Small intestine (tissue), 7 donors: ENCODE data around the gene ATOSB. TPM values are rescaled to one million over a fixed set of nuclear protein-coding genes. Genes with fewer than 3 reads are reported as not detected.

Experiments
- DNase-seq, 2 donors: peaks; one replicate each; pipeline versions ENCODE4 v3.0.0 to v3.0.0-alpha.2; 2013
- FAIRE-seq: peaks from 2 replicates; lab custom pipeline; 2012; peaks lifted over from hg19 to GRCh38; lab: Jason Lieb, UNC
- H3K27ac ChIP-seq, 3 donors: one replicate each; pipeline ENCODE4 v1.5.1; 2013; ENCODE audit warnings: low read length in 2 of 3, mild to moderate bottlenecking in 2 of 3, control low read depth in 1 of 3, inconsistent platforms in 1 of 3, low read depth in 1 of 3, moderate library complexity in 1 of 3
- H3K27me3 ChIP-seq, 3 donors: one replicate each; pipeline ENCODE4 v1.6.1; 2013; ENCODE audit warnings: low read length in 3 of 3, inconsistent platforms in 1 of 3; ENCODE audit not compliant: control insufficient read depth in 3 of 3, insufficient read depth in 3 of 3
- H3K36me3 ChIP-seq, 3 donors: one replicate each; pipeline ENCODE4 v1.6.1; 2013; ENCODE audit warnings: low read length in 3 of 3, inconsistent platforms in 1 of 3, low read depth in 1 of 3, mild to moderate bottlenecking in 1 of 3, moderate library complexity in 1 of 3; ENCODE audit not compliant: control insufficient read depth in 3 of 3, insufficient read depth in 2 of 3
- H3K4me1 ChIP-seq, 3 donors: one replicate each; pipeline ENCODE4 v1.6.1; 2013; ENCODE audit warnings: low read length in 2 of 3, inconsistent platforms in 1 of 3, low read depth in 1 of 3, mild to moderate bottlenecking in 1 of 3, moderate library complexity in 1 of 3; ENCODE audit not compliant: control insufficient read depth in 3 of 3, insufficient read depth in 2 of 3
- H3K4me3 ChIP-seq, 3 donors: one replicate each; pipeline ENCODE4 v1.5.1; 2013; ENCODE audit warnings: low read length in 3 of 3, control low read depth in 1 of 3, inconsistent platforms in 1 of 3, low read depth in 1 of 3, mild to moderate bottlenecking in 1 of 3, moderate library complexity in 1 of 3
- H3K9me3 ChIP-seq, 2 donors: one replicate each; pipeline ENCODE4 v1.6.1; 2013; ENCODE audit warnings: low read depth in 1 of 2, low read length in 1 of 2; ENCODE audit not compliant: control insufficient read depth in 2 of 2, insufficient read depth in 1 of 2
- WGBS, 3 donors: extraction: QIAGEN DNeasy Blood & Tissue Kit; methylation state at CpG; one replicate each; pipeline ENCODE4 v1.1.7; 2013; 5-methylcytosine and 5-hydroxymethylcytosine counted together
- polyA plus RNA-seq, 4 donors: library from polyadenylated mRNA; stranded (reverse) in 3 of 4; unstranded in 1 of 4; fragments of 200-250 nt in 3 of 4; fragments of 120-200 nt in 1 of 4; gene quantifications; one replicate each; pipeline versions ENCODE4 v1.2.1 to v1.2.3, GENCODE V29; 2013
- donor health status: healthy with polysubstance abuse.
- donor health status: control.
- donor health status: control.
- donor health status: Bipolar disorder and iron deficiency.
- donor health status: healthy.

The ATOSB gene
- polyA plus RNA-seq, 4 donors: 9.6 to 20.1 (median 14.5) TPM

DNA sequence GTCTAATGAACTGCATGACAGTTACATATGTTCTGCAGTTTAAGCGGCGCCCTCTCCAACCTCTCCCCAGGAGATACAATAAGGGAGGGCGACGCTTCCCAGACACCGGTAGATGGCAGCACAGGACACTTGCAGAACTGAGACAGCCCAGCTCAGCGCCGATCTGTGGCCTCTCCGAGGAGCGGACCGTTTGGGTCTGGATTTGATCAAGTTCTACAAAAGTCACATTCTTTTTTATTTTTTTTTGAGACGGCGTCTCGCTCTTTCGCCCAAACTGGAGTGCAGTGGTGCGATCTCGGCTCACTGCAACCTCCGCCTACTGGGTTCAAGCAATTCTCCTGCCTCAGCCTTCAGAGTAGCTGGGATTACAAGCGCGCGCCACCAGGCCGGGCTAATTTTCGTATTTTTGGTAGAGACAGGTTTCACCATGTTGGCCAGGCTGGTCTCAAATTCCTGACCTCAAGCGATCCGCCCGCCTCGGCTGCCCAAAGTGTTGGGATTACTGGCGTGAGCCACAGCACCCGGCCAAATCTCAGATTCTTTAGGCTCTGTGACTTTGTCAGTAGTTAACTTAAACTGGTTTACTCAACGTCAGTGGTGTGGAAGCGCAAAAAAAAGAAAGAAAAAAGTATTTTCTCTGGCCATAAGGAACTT lies 1.4 kb upstream of the ATOSB start:
- no peaks in the 10 kb centered on the region for H3K36me3 ChIP-seq
- H3K4me3 ChIP-seq: peak overlapping the region in 2 of 3 donors; percentile 52 to 73
- H3K9me3 ChIP-seq: no peaks in the 10 kb centered on the region
- no peak for FAIRE-seq
- H3K4me1 ChIP-seq: peaks cover 5 to 35% (median 13%) of the 10 kb centered on the region in 3 donors
- DNase-seq: peak; percentile 94 to 96
- no peaks in the 10 kb centered on the region for H3K27me3 ChIP-seq
- WGBS, 3 donors: 25 to 33% (median 32%) methylated on average over 30 of the region's 30 CpGs
- H3K27ac ChIP-seq: peak overlapping the region in 2 of 3 donors; percentile 86 to 92

DNA sequence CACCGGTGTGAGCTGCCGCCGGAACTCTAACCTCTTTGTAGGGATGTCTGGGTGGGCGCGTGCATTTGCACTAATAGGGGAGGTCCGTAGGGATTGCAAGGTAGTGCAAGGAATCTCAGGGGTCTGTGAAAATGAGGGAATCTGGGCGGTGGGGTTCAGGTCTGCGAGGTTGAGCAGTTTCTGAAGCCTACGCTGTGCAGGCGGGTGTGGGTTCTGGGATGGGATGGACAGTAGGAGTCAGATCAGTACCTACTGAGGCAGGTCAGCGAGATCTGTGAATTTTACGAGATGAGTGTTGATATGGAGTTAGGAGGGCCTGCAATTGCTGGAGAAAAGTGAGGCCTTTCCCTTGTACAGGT lies 856 bp upstream of the ATOSB start:
- Histone ChIP-seq H3K4me3 (peak overlapping the region in 2 of 3 donors; percentile 52 to 73), H3K36me3 (no peaks in the 10 kb centered on the region), H3K27ac (peak overlapping the region; percentile 34 to 92 (median 86)), H3K4me1 (peaks cover 7 to 39% (median 15%) of the 10 kb centered on the region in 3 donors), H3K27me3 (no peaks in the 10 kb centered on the region), H3K9me3 (no peaks in the 10 kb centered on the region)
- no peak for DNase-seq
- FAIRE-seq: no peak
- WGBS, 3 donors: 0 to 1% (median 1%) methylated on average over 12 of the region's 12 CpGs

DNA sequence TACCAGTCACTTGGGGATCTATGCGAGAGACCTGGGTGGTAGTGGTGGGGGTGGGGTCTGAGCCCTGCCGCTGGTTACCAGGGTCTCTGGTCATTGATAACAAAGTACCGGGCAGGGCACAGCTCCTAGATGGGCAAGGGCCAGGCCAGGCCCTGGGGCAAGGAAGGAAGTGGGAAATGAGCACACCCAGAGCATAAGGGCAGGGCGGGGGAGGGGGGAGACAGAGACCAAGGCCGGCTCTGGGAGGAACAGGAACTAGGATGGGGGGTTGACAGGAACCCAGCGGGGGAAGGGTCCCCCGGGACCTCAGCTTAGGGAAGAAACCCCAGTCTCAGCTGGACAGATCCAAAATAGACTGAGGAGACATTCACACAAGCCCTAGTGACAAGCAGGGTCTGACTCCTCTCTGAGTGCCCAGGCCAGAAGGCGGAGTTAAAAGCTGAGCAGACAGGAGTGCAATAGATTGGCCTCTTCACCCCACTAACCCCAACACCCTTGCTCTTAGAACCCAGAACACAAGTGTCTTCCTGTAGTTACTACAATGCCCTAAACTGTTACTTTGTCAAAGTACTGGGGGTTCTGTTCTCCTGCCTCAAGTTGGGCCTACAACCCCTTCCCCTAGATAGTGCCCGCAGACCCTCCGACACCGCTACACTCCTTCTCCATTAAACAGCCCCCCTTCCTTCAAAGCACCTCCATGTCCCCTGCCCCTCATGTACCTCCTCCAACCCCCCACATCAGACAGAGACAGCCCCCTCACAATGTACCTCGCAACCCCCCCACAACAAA lies 628 bp downstream of the ATOSB start:
- Histone ChIP-seq H3K36me3 (peaks cover 0 to 3% (median 0%) of the 10 kb centered on the region in 3 donors), H3K9me3 (no peaks in the 10 kb centered on the region), H3K4me3 (peak overlapping the region; percentile 14 to 73 (median 52)), H3K27ac (peak overlapping the region; percentile 83 to 92 (median 86)), H3K27me3 (no peaks in the 10 kb centered on the region), H3K4me1 (peaks cover 10 to 48% (median 23%) of the 10 kb centered on the region in 3 donors)
- WGBS, 3 donors: 8 to 11% (median 8%) methylated on average over 12 of the region's 12 CpGs
- FAIRE-seq: no peak
- peak; percentile 65 to 74 for DNase-seq

DNA sequence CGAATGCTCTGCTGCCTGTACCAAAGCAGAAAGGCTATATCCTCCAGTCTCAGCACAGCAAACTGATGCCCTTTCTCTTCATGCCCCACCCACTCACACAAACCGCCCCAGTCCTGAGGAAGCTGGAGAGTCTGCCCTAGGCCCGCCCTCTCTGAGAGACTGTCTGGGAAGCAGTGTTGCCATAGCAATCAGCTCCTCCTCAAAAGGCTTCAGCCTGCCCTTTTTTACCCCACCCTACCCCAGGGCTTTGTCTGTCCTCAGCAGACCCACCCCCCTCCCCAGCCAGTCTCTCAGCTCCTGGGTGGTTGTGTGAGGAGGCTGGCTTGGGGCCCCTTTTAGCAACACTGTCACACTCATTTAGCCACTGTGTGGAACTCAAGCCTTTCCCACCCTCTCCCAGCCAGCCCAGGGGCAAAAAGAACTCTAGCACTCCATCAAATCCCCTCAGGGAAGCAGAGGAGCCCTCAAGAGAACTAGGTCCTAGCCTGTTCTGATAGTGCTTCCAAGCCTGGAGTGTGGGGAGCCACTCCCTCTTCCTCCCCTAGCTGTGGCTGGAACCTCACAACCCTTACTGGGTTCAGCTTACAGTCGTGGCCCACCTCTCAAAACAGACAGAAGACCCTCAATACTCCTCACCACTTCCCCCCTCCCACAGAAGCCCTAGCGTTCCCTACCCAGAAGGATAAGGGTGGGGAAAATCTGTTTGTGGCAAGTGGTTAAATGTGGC lies 1.4 kb downstream of the ATOSB start:
- peak; percentile 78 to 80 for DNase-seq
- peaks cover 10 to 48% (median 23%) of the 10 kb centered on the region in 3 donors for H3K4me1 ChIP-seq
- no peaks in the 10 kb centered on the region for H3K9me3 ChIP-seq
- no peaks in the 10 kb centered on the region for H3K27me3 ChIP-seq
- peak overlapping the region; percentile 83 to 92 (median 86) for H3K27ac ChIP-seq
- peaks cover 0 to 3% (median 0%) of the 10 kb centered on the region in 3 donors for H3K36me3 ChIP-seq
- no peak for FAIRE-seq
- 2 to 9% (median 8%) methylated on average over 5 of the region's 5 CpGs for WGBS, 3 donors
- H3K4me3 ChIP-seq: peak overlapping the region in 2 of 3 donors; percentile 52 to 73

DNA sequence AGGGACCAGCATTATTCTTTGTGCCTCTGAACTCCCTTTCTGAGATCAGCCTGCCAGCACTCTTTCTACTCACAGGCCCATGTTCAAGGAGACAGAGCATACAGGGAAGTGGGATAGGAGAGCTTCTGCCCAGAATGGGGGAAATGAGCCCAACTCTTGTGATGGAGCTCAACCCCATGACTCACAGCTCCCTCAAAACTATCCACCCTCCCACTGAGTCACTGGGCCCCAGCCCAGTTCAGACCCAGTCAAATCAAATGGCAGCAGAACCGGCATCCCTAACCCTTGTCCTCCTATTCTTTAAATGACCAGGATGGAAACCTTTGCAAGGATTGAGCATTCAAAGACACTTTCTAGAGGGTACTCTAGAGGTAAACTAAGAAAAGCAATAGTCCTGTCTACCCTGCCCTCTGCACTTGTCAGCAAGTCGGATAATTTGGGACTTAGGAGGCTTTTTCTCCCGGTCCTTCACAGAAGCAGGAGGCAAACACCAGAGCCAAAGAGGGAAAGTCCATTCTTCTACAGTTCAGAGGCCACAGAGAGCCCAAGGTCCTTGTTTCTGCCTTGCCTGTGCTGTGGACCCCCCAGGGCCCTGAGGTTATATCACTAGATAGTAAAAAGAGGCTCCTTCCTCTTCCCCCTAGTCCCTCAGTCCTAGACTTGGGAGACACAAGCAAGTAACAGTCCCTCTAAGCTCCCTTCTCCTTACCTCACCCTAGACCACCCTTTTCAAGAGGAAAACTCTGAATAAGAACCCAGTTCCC lies 3.2 kb downstream of the ATOSB start:
- Histone ChIP-seq H3K4me3 (no peak overlapping the region), H3K27ac (peak overlapping the region; percentile 4 to 83 (median 34)), H3K27me3 (no peaks in the 10 kb centered on the region), H3K4me1 (peaks cover 10 to 48% (median 23%) of the 10 kb centered on the region in 3 donors), H3K9me3 (no peaks in the 10 kb centered on the region), H3K36me3 (peaks cover 0 to 18% (median under 1%) of the 10 kb centered on the region in 3 donors)
- no peak for FAIRE-seq
- WGBS, 3 donors: 61 to 79% (median 71%) methylated on average over 3 of the region's 3 CpGs
- no peak for DNase-seq

DNA sequence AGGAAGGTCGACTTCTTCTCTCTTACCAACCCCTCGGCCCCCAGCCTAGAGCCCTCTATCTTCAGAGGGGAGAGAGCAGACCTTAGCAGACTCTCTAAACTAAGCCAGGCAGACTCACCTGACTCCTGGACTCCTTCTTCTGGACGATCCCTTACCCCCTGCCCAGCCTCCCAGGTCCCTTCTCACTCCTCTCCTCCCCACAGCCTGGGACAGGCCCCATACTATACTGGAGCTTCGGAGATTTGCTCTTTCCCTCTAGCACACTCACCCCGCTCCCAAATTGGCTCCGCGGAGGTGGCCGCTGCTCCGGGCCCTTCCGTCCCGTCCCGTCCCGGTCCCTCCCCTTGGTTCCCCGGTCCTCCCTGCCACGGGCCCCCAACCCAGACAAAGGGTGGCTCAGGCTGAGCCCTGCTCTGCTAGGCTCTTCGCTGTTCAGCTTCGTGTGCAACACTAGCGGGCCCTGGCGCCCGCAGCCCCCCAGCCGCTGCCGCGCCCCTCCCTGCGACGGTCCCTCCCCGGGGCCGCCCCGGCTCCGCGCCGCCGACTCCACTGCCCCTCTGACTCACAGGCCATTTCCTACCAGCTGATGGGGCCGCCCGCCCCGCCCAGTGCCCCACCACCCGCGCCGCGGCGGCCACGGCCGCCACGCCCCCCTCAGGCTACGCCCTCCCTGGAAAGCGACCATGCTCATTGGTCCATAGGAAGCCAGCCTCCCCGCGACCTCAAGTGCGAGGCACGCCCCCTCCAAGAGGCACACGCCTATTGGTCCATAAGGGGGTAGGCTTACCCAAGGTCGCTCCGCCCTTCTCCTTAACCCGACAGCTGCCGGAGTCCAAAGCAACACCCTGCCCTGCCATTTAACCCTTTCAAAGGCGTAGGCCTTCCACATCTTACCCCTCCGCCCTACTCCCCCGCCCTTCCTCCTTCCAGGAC lies 4.4 kb downstream of the ATOSB start:
- FAIRE-seq: no peak
- 2 to 3% (median 2%) methylated on average over 36 to 57 of the region's 57 CpGs for WGBS, 3 donors
- Histone ChIP-seq H3K27ac (peak overlapping the region; percentile 78 to 83 (median 80)), H3K36me3 (peaks cover 3 to 30% (median 10%) of the 10 kb centered on the region in 3 donors), H3K4me1 (peaks cover 10 to 44% (median 23%) of the 10 kb centered on the region in 3 donors), H3K9me3 (no peaks in the 10 kb centered on the region), H3K27me3 (no peaks in the 10 kb centered on the region), H3K4me3 (peak overlapping the region; percentile 47 to 87 (median 64))
- peak; percentile 98 to 99 for DNase-seq

DNA sequence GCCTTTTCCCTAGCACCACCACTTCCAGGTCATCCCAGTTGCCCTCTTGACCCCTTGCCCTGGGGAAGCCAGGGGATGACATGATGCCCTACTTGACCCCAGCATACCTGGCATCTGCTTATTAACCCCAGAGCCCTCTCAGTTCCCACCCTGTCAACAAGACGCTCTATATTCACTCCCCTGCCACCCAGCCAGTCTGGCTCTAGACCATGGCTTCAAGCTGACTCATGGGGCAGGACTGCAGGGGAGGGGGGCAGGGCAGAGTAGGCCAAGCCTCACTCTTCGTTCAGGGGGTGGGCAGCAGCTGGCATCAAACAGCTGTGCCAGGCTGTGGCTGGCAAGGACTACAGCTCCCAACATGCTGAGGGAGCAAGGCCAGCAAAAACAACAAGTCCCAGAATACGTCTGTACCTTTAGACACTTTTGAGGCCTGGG lies 5.3 kb downstream of the ATOSB start:
- Histone ChIP-seq H3K4me3 (peak overlapping the region in 2 of 3 donors; percentile 64 to 87), H3K36me3 (peaks cover 3 to 39% (median 13%) of the 10 kb centered on the region in 3 donors), H3K27me3 (no peaks in the 10 kb centered on the region), H3K9me3 (no peaks in the 10 kb centered on the region), H3K4me1 (peaks cover 10 to 40% (median 23%) of the 10 kb centered on the region in 3 donors), H3K27ac (peak overlapping the region in 2 of 3 donors; percentile 73 to 80)
- no peak for DNase-seq
- FAIRE-seq: no peak
- WGBS, 3 donors: 47 to 54% (median 47%) methylated on average over 3 of the region's 3 CpGs
